Measurements from ENCODE around the gene COG7. TPM values are rescaled to one million over a fixed set of nuclear protein-coding genes. Genes with fewer than 3 reads are reported as not detected.

The COG7 gene
- polyA plus RNA-seq, 1 donor, result 15.8 TPM

GRCh38 chr16:23362460-23363317 lies 90.3 kb downstream of the COG7 start:
- no peak for DNase-seq (ENCODE audit: low read depth)

GRCh38 chr16:23359092-23359760 lies 93.8 kb downstream of the COG7 start:
- DNase-seq (ENCODE audit: low read depth), result no peak

GRCh38 chr16:23357761-23358290 lies 95.2 kb downstream of the COG7 start:
- no peak for DNase-seq (ENCODE audit: low read depth)

GRCh38 chr16:23356941-23357340 lies 96.0 kb downstream of the COG7 start:
- no peak for DNase-seq (ENCODE audit: low read depth)

- no peak for DNase-seq (ENCODE audit: low read depth)
Observed at GRCh38 chr16:23355106-23355670, 97.8 kb downstream of the COG7 start.

GRCh38 chr16:23354246-23354645 lies 98.7 kb downstream of the COG7 start:
- no peak for DNase-seq (ENCODE audit: low read depth)

GRCh38 chr16:23353440-23353839 lies 99.5 kb downstream of the COG7 start:
- DNase-seq (ENCODE audit: low read depth), result no peak

GRCh38 chr16:23351360-23351759 lies 101.6 kb downstream of the COG7 start:
- DNase-seq (ENCODE audit: low read depth), result no peak

GRCh38 chr16:23348579-23349469 lies 104.2 kb downstream of the COG7 start:
- no peak for DNase-seq (ENCODE audit: low read depth)

GRCh38 chr16:23345237-23345636 lies 107.8 kb downstream of the COG7 start:
- DNase-seq (ENCODE audit: low read depth), result no peak

GRCh38 chr16:23343643-23344612 lies 109.1 kb downstream of the COG7 start:
- no peak for DNase-seq (ENCODE audit: low read depth)

- DNase-seq (ENCODE audit: low read depth), result no peak
Observed at GRCh38 chr16:23342083-23342640, 110.8 kb downstream of the COG7 start.

GRCh38 chr16:23339787-23340186 lies 113.2 kb downstream of the COG7 start:
- DNase-seq (ENCODE audit: low read depth), result no peak

Other genes with a start within 250 kb of the COG7 start
- gene SCNN1B, start 150.9 kb downstream of the COG7 start, polyA plus RNA-seq (ENCODE audit: insufficient read length), result 0.16 TPM
- 138 TPM for gene GGA2, start 57.3 kb upstream of the COG7 start, polyA plus RNA-seq (ENCODE audit: insufficient read length)
- 16.7 TPM for gene EARS2, start 104.2 kb upstream of the COG7 start, polyA plus RNA-seq (ENCODE audit: insufficient read length)
- 64.8 TPM for gene UBFD1, start 104.5 kb upstream of the COG7 start, polyA plus RNA-seq (ENCODE audit: insufficient read length)
- gene NDUFAB1, start 143.1 kb upstream of the COG7 start, polyA plus RNA-seq (ENCODE audit: insufficient read length), result 88.7 TPM
- gene PALB2, start 188.1 kb upstream of the COG7 start, polyA plus RNA-seq (ENCODE audit: insufficient read length), result 8.5 TPM
- 35.9 TPM for gene DCTN5, start 188.3 kb upstream of the COG7 start, polyA plus RNA-seq (ENCODE audit: insufficient read length)
- gene PLK1, start 225.7 kb upstream of the COG7 start, polyA plus RNA-seq (ENCODE audit: insufficient read length), result 10.2 TPM